Keratinocyte (primary cell): Measurements from ENCODE around the gene CCZ1B. TPM values are rescaled to one million over a fixed set of nuclear protein-coding genes. Genes with fewer than 3 reads are reported as not detected.
"Not testable (repeated sequence)": the region's sequence is repeated elsewhere in the genome, so short reads cannot be mapped to it uniquely, and the experiment has no call there.

ENCODE experiments used
- DNase-seq: peaks from one replicate; pipeline ENCODE4 v3.0.0-alpha.2; 2011; ENCODE audit warnings: low read depth, missing footprints, low spot score
- FAIRE-seq: peaks from 2 replicates; lab custom pipeline; 2011; peaks lifted over from hg19 to GRCh38; lab: Jason Lieb, UNC
- H2AFZ ChIP-seq: 2 replicates; pipeline ENCODE4 v1.6.0; 2012; ENCODE audit warnings: low read length, control low read depth, inconsistent platforms; ENCODE audit not compliant: control insufficient read depth
- H3K27ac ChIP-seq: 2 replicates; pipeline ENCODE4 v1.5.1; 2011; ENCODE audit warnings: low read length; ENCODE audit not compliant: control insufficient read depth, insufficient read depth
- H3K27me3 ChIP-seq: 3 replicates; pipeline ENCODE4 v1.6.0; 2011; ENCODE audit warnings: low read length; ENCODE audit not compliant: control insufficient read depth, insufficient read depth; ENCODE audit errors: extremely low read depth
- H3K36me3 ChIP-seq, 2 experiments: 2 replicates in 1 of 2; 3 replicates in 1 of 2; pipeline ENCODE4 v1.5.1; 2011; ENCODE audit warnings: low read length in 2 of 2, mild to moderate bottlenecking in 1 of 2; ENCODE audit not compliant: control insufficient read depth in 2 of 2, insufficient read depth in 2 of 2; ENCODE audit errors: extremely low read depth in 1 of 2
- H3K4me1 ChIP-seq: 3 replicates; pipeline ENCODE4 v1.5.1; 2011; ENCODE audit warnings: low read length; ENCODE audit not compliant: control insufficient read depth, insufficient read depth; ENCODE audit errors: extremely low read depth
- H3K4me2 ChIP-seq: 3 replicates; pipeline ENCODE4 v1.6.0; 2011; ENCODE audit warnings: low read depth, low read length; ENCODE audit not compliant: control insufficient read depth, insufficient read depth; ENCODE audit errors: extremely low read depth
- H3K4me3 ChIP-seq, 3 experiments: fragments of 200-600 bp in 1 of 3; sonication (generic) in 1 of 3; 2 replicates in 2 of 3; 3 replicates in 1 of 3; pipeline ENCODE4 v1.5.1; 2011 to 2016; ENCODE audit warnings: low read length in 3 of 3, mild to moderate bottlenecking in 3 of 3, control low read depth in 2 of 3, inconsistent platforms in 1 of 3, low read depth in 1 of 3, mixed read lengths in 1 of 3, mixed run types in 1 of 3, moderate library complexity in 1 of 3; ENCODE audit not compliant: control insufficient read depth in 2 of 3, insufficient read depth in 2 of 3; ENCODE audit errors: extremely low read depth in 1 of 3
- H3K79me2 ChIP-seq: 2 replicates; pipeline ENCODE4 v1.6.0; 2012; ENCODE audit warnings: low read length; ENCODE audit not compliant: control insufficient read depth, insufficient read depth
- H3K9ac ChIP-seq: 3 replicates; pipeline ENCODE4 v1.6.0; 2011; ENCODE audit warnings: low read length; ENCODE audit not compliant: control insufficient read depth, insufficient read depth; ENCODE audit errors: extremely low read depth
- H3K9me1 ChIP-seq: 3 replicates; pipeline ENCODE4 v1.6.0; 2011; ENCODE audit warnings: low read length; ENCODE audit not compliant: control insufficient read depth, insufficient read depth; ENCODE audit errors: extremely low read depth
- H3K9me3 ChIP-seq: 2 replicates; pipeline ENCODE4 v1.5.1; 2012; ENCODE audit warnings: low read depth, low read length; ENCODE audit not compliant: control insufficient read depth
- H4K20me1 ChIP-seq: 3 replicates; pipeline ENCODE4 v1.6.0; 2011; ENCODE audit warnings: low read length; ENCODE audit not compliant: control insufficient read depth, insufficient read depth; ENCODE audit errors: extremely low read depth
- dilution Hi-C: fragments of 300-500 bp; cut with MboI; formaldehyde crosslinking; loops from one replicate; pipeline ENCODE4 v1.7.0; 2020; ENCODE audit warnings: low sequenced_read_pairs; ENCODE audit not compliant: extremely low pct_ligation_motif_present
- polyA plus RNA-seq, 5 experiments: library from polyadenylated mRNA; depleted of rRNA in 3 of 5; stranded (reverse) in 3 of 5; stranded (forward) in 1 of 5; unstranded in 1 of 5; fragments of >200 nt; gene quantifications; 1 replicate in 1 of 5; 2 replicates in 3 of 5; 3 replicates in 1 of 5; pipeline versions ENCODE4 v1.2.1 to v1.2.3, GENCODE V29; 2011 to 2012; ENCODE audit warnings: missing spikeins in 2 of 5, low read depth in 1 of 5, low replicate concordance in 1 of 5

The CCZ1B gene
- polyA plus RNA-seq, 1 donor (not counting 4 experiments of a cell fraction or from before 2014, with no cell fraction given): 42.7 TPM

- H3K36me3 ChIP-seq, H3K79me2 ChIP-seq, FAIRE-seq, H3K27me3 ChIP-seq, H3K9me1 ChIP-seq, H3K9me3 ChIP-seq, H3K4me1 ChIP-seq, H2AFZ ChIP-seq, H3K27ac ChIP-seq, H3K4me2 ChIP-seq, H4K20me1 ChIP-seq, H3K9ac ChIP-seq, DNase-seq, H3K4me3 ChIP-seq, dilution Hi-C loops: not testable (repeated sequence)
Observed at GRCh38 chr7:6827180-6827579, 1.1 kb upstream of the CCZ1B start.

DNA sequence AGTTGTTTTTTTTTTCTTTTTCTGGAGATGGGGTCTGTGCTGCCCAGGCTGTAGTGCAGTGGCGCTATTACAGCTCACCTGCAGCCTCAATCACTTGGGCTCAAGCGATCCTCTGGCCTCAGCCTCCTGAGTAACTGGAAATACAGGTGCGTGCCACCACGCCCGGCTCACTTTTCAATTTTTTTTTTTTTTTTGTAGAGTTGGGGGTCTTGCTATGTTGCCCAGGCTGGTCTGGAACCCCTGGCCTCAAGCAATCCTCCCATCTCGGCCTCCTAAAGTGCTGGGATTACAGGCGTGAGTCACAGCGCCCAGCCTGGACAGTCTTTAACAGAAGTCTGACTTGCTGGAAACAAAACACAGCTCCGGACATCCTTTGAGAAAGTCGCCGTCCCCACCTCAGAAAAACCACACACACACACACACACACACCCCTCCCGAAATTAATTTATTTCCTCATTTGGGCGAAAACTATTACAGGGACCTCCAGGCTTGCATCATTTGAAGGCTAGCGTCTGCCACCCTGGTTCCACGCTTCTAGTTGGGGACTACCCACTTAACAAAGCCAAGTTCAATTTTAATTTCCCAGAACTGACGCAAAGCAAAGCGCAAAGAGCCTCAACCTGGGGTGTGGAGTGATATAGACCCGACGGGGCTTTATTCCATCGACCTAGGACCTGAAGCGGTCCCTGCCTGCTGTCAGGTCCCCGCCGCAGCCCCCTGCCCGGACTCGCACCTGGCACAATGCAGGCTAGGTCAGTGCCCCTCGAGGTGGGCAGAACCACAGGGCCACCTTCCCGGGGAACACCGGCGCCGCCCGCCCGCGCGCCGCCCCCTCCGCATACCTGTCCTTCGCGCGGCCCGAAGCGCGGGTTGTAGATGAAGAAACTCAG is 594 bp downstream of the CCZ1B start:
- H3K9ac ChIP-seq: peak overlapping the region; percentile 37
- H3K27ac ChIP-seq: not testable (repeated sequence)

DNA sequence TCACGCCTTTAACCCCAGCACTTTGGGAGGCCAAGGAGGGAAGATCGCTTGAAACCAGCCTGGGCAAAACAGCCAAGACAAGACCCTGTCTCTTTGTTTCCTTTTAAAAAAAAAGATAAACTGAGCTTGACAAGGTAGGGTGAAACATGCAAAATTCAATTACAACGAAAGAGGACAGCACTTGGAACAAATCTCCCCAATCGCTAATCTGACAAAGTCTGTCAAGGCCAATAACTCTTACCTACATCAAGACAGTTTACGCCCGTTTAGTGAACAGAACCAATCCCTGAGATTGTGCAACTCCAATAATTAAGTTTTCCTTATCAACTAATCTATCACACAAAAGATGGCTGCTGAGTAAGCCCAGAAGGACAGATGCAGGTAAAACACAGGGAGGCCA is 4.5 kb downstream of the CCZ1B start:
- H3K4me2 ChIP-seq, H3K9ac ChIP-seq, H3K79me2 ChIP-seq, H3K9me1 ChIP-seq, H3K27ac ChIP-seq, H4K20me1 ChIP-seq, H3K4me3 ChIP-seq, H3K36me3 ChIP-seq, H3K4me1 ChIP-seq, DNase-seq, FAIRE-seq, H3K9me3 ChIP-seq, dilution Hi-C loops, H2AFZ ChIP-seq, H3K27me3 ChIP-seq: not testable (repeated sequence)

More for the DNA sequence above, 594 bp downstream of the CCZ1B start:
- H3K4me1 ChIP-seq, H3K36me3 ChIP-seq, H3K4me2 ChIP-seq, H3K9me3 ChIP-seq, H3K27me3 ChIP-seq, H3K9me1 ChIP-seq, H2AFZ ChIP-seq, H3K79me2 ChIP-seq, dilution Hi-C loops, DNase-seq, H4K20me1 ChIP-seq, FAIRE-seq: not testable (repeated sequence)
- H3K4me3 ChIP-seq: peak overlapping the region in 1 of 3 experiments; percentile 37

- H3K4me2 ChIP-seq, H2AFZ ChIP-seq, H3K9me3 ChIP-seq, H3K27ac ChIP-seq, H3K4me3 ChIP-seq, DNase-seq, FAIRE-seq, H3K79me2 ChIP-seq, dilution Hi-C loops, H3K4me1 ChIP-seq, H3K9ac ChIP-seq, H3K27me3 ChIP-seq, H4K20me1 ChIP-seq, H3K9me1 ChIP-seq, H3K36me3 ChIP-seq: not testable (repeated sequence)
Observed at GRCh38 chr7:6815470-6815869, 10.6 kb downstream of the CCZ1B start.

GRCh38 chr7:6813011-6813410 is 13.1 kb downstream of the CCZ1B start:
- H3K4me2 ChIP-seq: not testable (repeated sequence)

More at GRCh38 chr7:6813011-6813410, 13.1 kb downstream of the CCZ1B start:
- H3K27me3 ChIP-seq, H3K36me3 ChIP-seq, FAIRE-seq, H3K9ac ChIP-seq, DNase-seq, H3K9me1 ChIP-seq, dilution Hi-C loops, H3K79me2 ChIP-seq, H2AFZ ChIP-seq, H3K27ac ChIP-seq, H3K4me1 ChIP-seq, H3K9me3 ChIP-seq, H4K20me1 ChIP-seq, H3K4me3 ChIP-seq: not testable (repeated sequence)
